Tongue (tissue), 2 donors: ENCODE measurements around the gene FLII. TPM values are rescaled to one million over a fixed set of nuclear protein-coding genes. Genes with fewer than 3 reads are reported as not detected.
"Not testable (repeated sequence)": the region's sequence is repeated elsewhere in the genome, so short reads cannot be mapped to it uniquely, and the experiment has no call there.

Experiments
- DNase-seq: peaks from one replicate; pipeline ENCODE4 v3.0.0-alpha.2; 2015
- total RNA-seq: library from RNA; depleted of rRNA; stranded (reverse); fragments of >200 nt; gene quantifications from one replicate; pipeline ENCODE4 v1.2.3, GENCODE V29; 2014

FLII gene
- total RNA-seq, 1 donor from 2014 or later = 201 TPM

- peak; percentile 86 for DNase-seq
These were observed 41.0 kb downstream of the FLII start for GRCh38 chr17:18217412-18218015.

GRCh38 chr17:18216906-18217305 is 41.6 kb downstream of the FLII start:
- not testable (repeated sequence) for DNase-seq

- DNase-seq = peak; percentile 13
These were observed 44.8 kb downstream of the FLII start for GRCh38 chr17:18213666-18214270.

- DNase-seq = no peak
These were observed 50.4 kb downstream of the FLII start for GRCh38 chr17:18208092-18208491.

GRCh38 chr17:18206962-18207361 is 51.6 kb downstream of the FLII start:
- DNase-seq = no peak

- DNase-seq = no peak
These were observed 52.7 kb downstream of the FLII start for GRCh38 chr17:18205861-18206260.

GRCh38 chr17:18203308-18203707 is 55.2 kb downstream of the FLII start:
- no peak for DNase-seq

- no peak for DNase-seq
These were observed 57.4 kb downstream of the FLII start for GRCh38 chr17:18201108-18201507.

GRCh38 chr17:18198530-18198929 is 60.0 kb downstream of the FLII start:
- no peak for DNase-seq

GRCh38 chr17:18197535-18198194 is 60.9 kb downstream of the FLII start:
- DNase-seq = no peak

- DNase-seq = no peak
These were observed 63.3 kb downstream of the FLII start for GRCh38 chr17:18195246-18195645.

Other genes with a start within 250 kb of the FLII start
- 15.6 TPM for gene ATPAF2, start 219.6 kb downstream of the FLII start, total RNA-seq
- 7.1 TPM for gene GID4, start 219.3 kb downstream of the FLII start, total RNA-seq
- 23.9 TPM for gene DRG2, start 170.8 kb downstream of the FLII start, total RNA-seq
- 0.21 TPM for gene MYO15A, start 150.0 kb downstream of the FLII start, total RNA-seq
- 124 TPM for gene ALKBH5, start 74.9 kb downstream of the FLII start, total RNA-seq
- 26.0 TPM for gene LLGL1, start 33.1 kb downstream of the FLII start, total RNA-seq
- gene MIEF2, start 1.9 kb upstream of the FLII start, total RNA-seq = 26.6 TPM
- 30.2 TPM for gene TOP3A, start 56.3 kb upstream of the FLII start, total RNA-seq
- gene SMCR8, start 56.6 kb upstream of the FLII start, total RNA-seq = 12.8 TPM
- 34.4 TPM for gene SHMT1, start 104.8 kb upstream of the FLII start, total RNA-seq
- 3.5 TPM for gene EVPLL, start 119.0 kb upstream of the FLII start, total RNA-seq
- 5.6 TPM for gene LGALS9C, start 218.1 kb upstream of the FLII start, total RNA-seq